Liver (tissue), 3 donors: ENCODE data around the gene TRIM3.

Source experiments
- FOXA1 ChIP-seq: IDR thresholded peaks from 2 replicates; pipeline ENCODE4 v1.6.1; 2016; ENCODE audit warnings: antibody characterized with exemption
- JUND ChIP-seq, 2 donors: IDR thresholded peaks; 2 replicates each; pipeline ENCODE4 v1.6.1; 2016; ENCODE audit warnings: antibody characterized with exemption in 2 of 2
- TAF1 ChIP-seq: conservative IDR thresholded peaks from 2 replicates; pipeline ENCODE4 v1.6.1; 2016; ENCODE audit warnings: antibody characterized with exemption, mild to moderate bottlenecking
- TF ChIP-seq, protein P1 (sequence below): fragments of 150-350 bp; IDR thresholded peaks from 2 replicates; pipeline ENCODE4 v1.5.1; 2017; ENCODE audit warnings: improper control_type of control experiment, low read depth, low read length; ENCODE audit not compliant: missing input control
- TF ChIP-seq, protein P2 (sequence below): IDR thresholded peaks from 2 replicates; pipeline ENCODE4 v1.6.1; 2016; ENCODE audit warnings: antibody characterized with exemption
- donor health status: healthy.
- donor health status: healthy.

DNA sequence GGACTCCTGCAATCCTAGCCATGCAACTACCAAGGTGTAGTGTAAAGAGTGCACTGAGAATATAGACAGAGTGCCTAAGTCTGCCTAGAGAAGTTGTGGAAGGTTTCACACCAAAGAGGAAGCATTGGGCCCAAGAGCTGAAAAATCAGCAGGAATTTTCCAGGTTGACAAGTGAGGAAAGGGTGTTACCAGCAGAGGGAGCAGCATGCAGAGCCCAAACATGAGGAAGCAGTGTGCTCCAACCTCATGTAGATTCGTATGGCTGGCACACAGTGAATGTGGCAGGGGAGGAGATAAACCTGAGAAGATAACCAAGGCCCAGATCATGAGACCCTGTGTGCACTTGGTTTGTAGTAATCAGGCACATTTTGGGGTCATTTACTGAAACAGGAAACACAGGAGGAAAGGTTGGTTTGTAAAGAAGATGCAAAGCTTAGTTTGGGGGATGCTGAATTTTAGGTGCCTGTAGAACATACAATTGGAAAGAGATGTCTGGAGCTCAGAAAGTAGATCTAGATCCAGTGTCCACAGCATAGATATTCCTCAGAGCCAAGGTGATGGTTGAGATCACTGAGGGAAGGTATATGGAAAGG lies 34.7 kb downstream of the TRIM3 start:
- no peak for TF ChIP-seq FOXA1
- TF ChIP-seq, protein P1, sequence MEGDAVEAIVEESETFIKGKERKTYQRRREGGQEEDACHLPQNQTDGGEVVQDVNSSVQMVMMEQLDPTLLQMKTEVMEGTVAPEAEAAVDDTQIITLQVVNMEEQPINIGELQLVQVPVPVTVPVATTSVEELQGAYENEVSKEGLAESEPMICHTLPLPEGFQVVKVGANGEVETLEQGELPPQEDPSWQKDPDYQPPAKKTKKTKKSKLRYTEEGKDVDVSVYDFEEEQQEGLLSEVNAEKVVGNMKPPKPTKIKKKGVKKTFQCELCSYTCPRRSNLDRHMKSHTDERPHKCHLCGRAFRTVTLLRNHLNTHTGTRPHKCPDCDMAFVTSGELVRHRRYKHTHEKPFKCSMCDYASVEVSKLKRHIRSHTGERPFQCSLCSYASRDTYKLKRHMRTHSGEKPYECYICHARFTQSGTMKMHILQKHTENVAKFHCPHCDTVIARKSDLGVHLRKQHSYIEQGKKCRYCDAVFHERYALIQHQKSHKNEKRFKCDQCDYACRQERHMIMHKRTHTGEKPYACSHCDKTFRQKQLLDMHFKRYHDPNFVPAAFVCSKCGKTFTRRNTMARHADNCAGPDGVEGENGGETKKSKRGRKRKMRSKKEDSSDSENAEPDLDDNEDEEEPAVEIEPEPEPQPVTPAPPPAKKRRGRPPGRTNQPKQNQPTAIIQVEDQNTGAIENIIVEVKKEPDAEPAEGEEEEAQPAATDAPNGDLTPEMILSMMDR: peak; percentile 51
- TF ChIP-seq JUND (IDR thresholded peaks at IDR 0.05): no peak
- TF ChIP-seq, protein P2, sequence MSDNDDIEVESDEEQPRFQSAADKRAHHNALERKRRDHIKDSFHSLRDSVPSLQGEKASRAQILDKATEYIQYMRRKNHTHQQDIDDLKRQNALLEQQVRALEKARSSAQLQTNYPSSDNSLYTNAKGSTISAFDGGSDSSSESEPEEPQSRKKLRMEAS: peak; percentile 50
- TF ChIP-seq TAF1: no peak
